Measurements from ENCODE around the gene BICC1. TPM values are rescaled to one million over a fixed set of nuclear protein-coding genes. Genes with fewer than 3 reads are reported as not detected.

BICC1 gene
- total RNA-seq, 1 experiment from 2014 or later, result not detected

- TF ChIP-seq REST (IDR thresholded peaks at IDR 0.05; ENCODE audit: low read depth), result no peak
- TF ChIP-seq SIN3A (IDR thresholded peaks at IDR 0.05; ENCODE audit: low read depth), result no peak
- no peak for TF ChIP-seq CBX3 (IDR thresholded peaks at IDR 0.05; ENCODE audit: low read depth)
- TF ChIP-seq POLR2AphosphoS5 (IDR thresholded peaks at IDR 0.05; ENCODE audit: low read depth, low read length), result no peak
These were observed 260.1 kb downstream of the BICC1 start (continued) for GRCh38 chr10:58772758-58773157.

- H3K36me3 ChIP-seq (ENCODE audit: control insufficient read depth in 1 of 2, insufficient read depth in 2 of 2, low read length in 2 of 2), result no peaks in the 10 kb centered on the region
- no peaks in the 10 kb centered on the region for H3K4me1 ChIP-seq (ENCODE audit: control insufficient read depth in 1 of 2, insufficient read depth in 2 of 2, low read length in 2 of 2)
- intact Hi-C loops (cut with micrococcal nuclease), result loop anchor here (5.0 kb wide), 1 partner anchor 361 kb away; no protein-coding TSS in a partner anchor
- H3K4me3 ChIP-seq (replicated peaks in 1 of 2; ENCODE audit: low read depth in 1 of 2, low read length in 2 of 2), result no peak overlapping the region
- ChIA-PET CTCF (no interaction called here), RAD21 (ENCODE audit: low non-redundant PET in 1 of 2, low total read pairs in 2 of 2, uncharacterized antibody in 2 of 2, unreplicated experiment in 2 of 2) (no interaction called here), POLR2A (no interaction called here)
- no peaks in the 10 kb centered on the region for H3K9me2 ChIP-seq (ENCODE audit: insufficient read depth)
- ATAC-seq (no peak), DNase-seq (ENCODE audit: low read depth, low spot score) (no peak)
- H3K79me2 ChIP-seq (ENCODE audit: insufficient read depth, low read length), result no peaks in the 10 kb centered on the region
- no peak overlapping the region for H3K9ac ChIP-seq (ENCODE audit: low read length)
- no peaks in the 10 kb centered on the region for H3K9me3 ChIP-seq (ENCODE audit: control insufficient read depth in 1 of 2, insufficient read depth in 1 of 2, low read depth in 1 of 2, low read length in 2 of 2)
- no peak for TF ChIP-seq SRF (IDR thresholded peaks at IDR 0.05; ENCODE audit: low read depth)
- no peak for TF ChIP-seq CEBPB (IDR thresholded peaks at IDR 0.05; ENCODE audit: low read depth)
- no peak for TF ChIP-seq ATF3 (IDR thresholded peaks at IDR 0.05)
- TF ChIP-seq CBX3 (IDR thresholded peaks at IDR 0.05; ENCODE audit: low read depth), result no peak
- TF ChIP-seq SP1 (IDR thresholded peaks at IDR 0.05; ENCODE audit: low read depth), result no peak
- no peak for TF ChIP-seq POLR2A (IDR thresholded peaks at IDR 0.05; ENCODE audit: borderline replicate concordance, extremely low read depth, insufficient read depth, insufficient read length)
- no peak for TF ChIP-seq TCF7L2 (IDR thresholded peaks at IDR 0.05; ENCODE audit: borderline replicate concordance, extremely low read depth, insufficient read depth, insufficient read length)
- TF ChIP-seq MAX (IDR thresholded peaks at IDR 0.05), result no peak
- TF ChIP-seq REST (IDR thresholded peaks at IDR 0.05; ENCODE audit: low read depth), result no peak
- no peak for TF ChIP-seq RAD21 (IDR thresholded peaks at IDR 0.05; ENCODE audit: low read depth)
- no peak for TF ChIP-seq ZBTB33 (IDR thresholded peaks at IDR 0.05; ENCODE audit: extremely low read depth, insufficient replicate concordance, low read length)
- no peak for TF ChIP-seq SIN3A (IDR thresholded peaks at IDR 0.05; ENCODE audit: low read depth)
- no peak for TF ChIP-seq EGR1 (IDR thresholded peaks at IDR 0.05; ENCODE audit: low read depth)
- TF ChIP-seq ZNF274 (IDR thresholded peaks at IDR 0.05; ENCODE audit: low read depth, low read length), result no peak
- TF ChIP-seq POLR2AphosphoS5 (IDR thresholded peaks at IDR 0.05; ENCODE audit: low read depth, low read length), result no peak
- H3K27me3 ChIP-seq (ENCODE audit: insufficient read depth, low read length), result no peaks in the 10 kb centered on the region
- no peak overlapping the region for H3K4me2 ChIP-seq (ENCODE audit: low read length)
- no peaks in the 10 kb centered on the region for H4K20me1 ChIP-seq (ENCODE audit: insufficient read depth)
- H2AFZ ChIP-seq (ENCODE audit: low read depth, low read length, poor library complexity, severe bottlenecking), result no peak overlapping the region
- no peak overlapping the region for H3K27ac ChIP-seq (ENCODE audit: low read depth, low read length)
- BruUV-seq (replicated peaks), result no TSS peak
These were observed 260.7 kb downstream of the BICC1 start for GRCh38 chr10:58773341-58773740.
